ENCODE results near the gene ADAM33. TPM values are rescaled to one million over a fixed set of nuclear protein-coding genes. Genes with fewer than 3 reads are reported as not detected.

Gene ADAM33
- total RNA-seq, 2 donors from 2014 or later: 3.0 to 3.3 TPM

DNA sequence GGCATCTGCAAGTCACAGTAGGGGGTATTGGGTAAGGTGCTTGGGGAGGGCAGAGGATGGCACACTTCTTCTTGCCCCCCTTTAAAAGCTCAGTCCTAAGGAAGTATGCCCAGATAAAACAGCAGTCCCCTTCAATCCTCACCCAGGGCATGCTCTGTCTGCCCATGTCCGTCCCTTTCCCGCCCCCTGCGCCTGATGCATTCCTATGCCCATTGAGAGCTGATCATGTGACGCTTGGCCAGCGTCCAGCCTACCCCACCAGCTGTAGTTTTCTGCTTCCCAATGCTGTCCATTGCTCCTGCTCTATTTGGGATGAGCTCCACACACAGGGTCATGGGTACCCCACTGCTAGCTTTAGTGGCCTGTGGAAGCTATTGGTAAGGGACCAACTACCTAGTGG is 22.3 kb upstream of the ADAM33 start:
- no peak for DNase-seq
- Histone ChIP-seq H3K27me3 (ENCODE audit: control insufficient read depth, insufficient read depth, low read length, poor library complexity, severe bottlenecking) (no peaks in the 10 kb centered on the region), H3K36me3 (ENCODE audit: control insufficient read depth, insufficient read depth, low read length) (no peaks in the 10 kb centered on the region), H3K27ac (ENCODE audit: low read depth, low read length) (no peak overlapping the region), H3K4me3 (ENCODE audit: low read length) (no peak overlapping the region), H3K9ac (ENCODE audit: extremely low read depth, low read length, poor library complexity, severe bottlenecking) (no peak overlapping the region), H3K9me3 (ENCODE audit: control insufficient read depth, low read length) (no peaks in the 10 kb centered on the region), H3K4me1 (ENCODE audit: control insufficient read depth, insufficient read depth, low read length) (no peaks in the 10 kb centered on the region)
- Mint-ChIP-seq H3K27ac (no peak overlapping the region), H3K36me3 (ENCODE audit: low read depth) (no peaks in the 10 kb centered on the region), H3K9me3 (no peaks in the 10 kb centered on the region), H3K4me3 (no peak overlapping the region), H3K4me1 (no peaks in the 10 kb centered on the region), H3K27me3 (ENCODE audit: insufficient read depth) (peaks cover 2% of the 10 kb centered on the region)
- WGBS, 2 experiments (ENCODE audit: insufficient coverage in 1 of 2, insufficient read length in 1 of 2): 82 to 89% methylated on average over 3 to 5 of the region's 5 CpGs
- TF ChIP-seq CTCF (conservative IDR thresholded peaks at IDR 0.05): no peak

DNA sequence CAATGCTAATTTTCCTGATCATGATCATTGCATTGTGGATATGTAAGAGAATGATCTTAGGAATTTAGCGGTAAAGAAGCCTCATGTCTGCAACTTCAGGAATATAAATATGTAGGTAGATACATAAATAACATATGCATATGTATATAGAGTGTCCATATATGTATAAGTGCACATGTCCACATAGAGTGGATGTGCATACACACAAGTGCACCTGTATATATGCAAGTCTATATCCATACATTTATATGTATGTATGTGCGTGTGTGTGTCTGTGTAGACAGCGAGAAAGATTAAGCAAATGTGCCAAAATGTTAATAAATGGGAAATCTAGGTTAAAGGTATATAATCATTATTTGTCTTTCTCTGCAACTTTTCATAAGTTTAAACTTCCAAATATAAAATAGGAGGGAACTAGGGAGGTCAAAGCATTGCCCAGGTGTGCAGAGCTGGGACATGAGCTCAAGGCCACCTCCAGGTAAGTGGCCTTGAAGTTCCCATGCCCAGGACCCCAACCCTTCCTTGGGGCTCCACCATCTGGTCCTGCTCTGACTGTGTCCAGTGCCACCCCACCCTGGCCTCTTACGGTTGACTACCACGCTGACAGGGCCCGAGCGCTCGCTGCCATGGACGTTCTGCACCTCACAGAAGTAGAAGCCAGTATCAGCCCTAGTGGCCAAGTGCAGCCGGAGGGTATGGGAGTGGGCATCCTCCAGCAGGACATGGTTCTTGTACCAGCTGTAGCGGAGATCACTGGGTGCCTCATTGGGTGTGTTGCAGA is 21.0 kb upstream of the ADAM33 start:
- H3K9me3 ChIP-seq (ENCODE audit: control insufficient read depth, low read length): no peaks in the 10 kb centered on the region
- Mint-ChIP-seq H3K27me3 (ENCODE audit: insufficient read depth) (peaks cover 2% of the 10 kb centered on the region), H3K4me3 (no peak overlapping the region), H3K9me3 (no peaks in the 10 kb centered on the region), H3K36me3 (ENCODE audit: low read depth) (no peaks in the 10 kb centered on the region), H3K4me1 (no peaks in the 10 kb centered on the region), H3K27ac (no peak overlapping the region)
- 94 to 96% methylated on average over 8 to 9 of the region's 11 CpGs for WGBS, 2 experiments (ENCODE audit: insufficient coverage in 1 of 2, insufficient read length in 1 of 2)
- no peak for TF ChIP-seq CTCF (conservative IDR thresholded peaks at IDR 0.05)
- no peaks in the 10 kb centered on the region for H3K36me3 ChIP-seq (ENCODE audit: control insufficient read depth, insufficient read depth, low read length)
- DNase-seq: no peak
- no peaks in the 10 kb centered on the region for H3K27me3 ChIP-seq (ENCODE audit: control insufficient read depth, insufficient read depth, low read length, poor library complexity, severe bottlenecking)
- H3K27ac ChIP-seq (ENCODE audit: low read depth, low read length): no peak overlapping the region
- H3K4me3 ChIP-seq (ENCODE audit: low read length): no peak overlapping the region
- H3K9ac ChIP-seq (ENCODE audit: extremely low read depth, low read length, poor library complexity, severe bottlenecking): no peak overlapping the region
- H3K4me1 ChIP-seq (ENCODE audit: control insufficient read depth, insufficient read depth, low read length): no peaks in the 10 kb centered on the region

- no peak overlapping the region for H3K27ac Mint-ChIP-seq
Measured at GRCh38 chr20:3701061-3701998, 19.5 kb upstream of the ADAM33 start.

More at GRCh38 chr20:3701061-3701998, 19.5 kb upstream of the ADAM33 start:
- no peak for DNase-seq
- peaks cover 2% of the 10 kb centered on the region for H3K27me3 Mint-ChIP-seq (ENCODE audit: insufficient read depth)
- no peak overlapping the region for H3K4me3 Mint-ChIP-seq
- Histone ChIP-seq H3K4me1 (ENCODE audit: control insufficient read depth, insufficient read depth, low read length) (no peaks in the 10 kb centered on the region), H3K36me3 (ENCODE audit: control insufficient read depth, insufficient read depth, low read length) (no peaks in the 10 kb centered on the region), H3K9me3 (ENCODE audit: control insufficient read depth, low read length) (no peaks in the 10 kb centered on the region), H3K4me3 (ENCODE audit: low read length) (no peak overlapping the region), H3K27ac (ENCODE audit: low read depth, low read length) (no peak overlapping the region), H3K9ac (ENCODE audit: extremely low read depth, low read length, poor library complexity, severe bottlenecking) (no peak overlapping the region), H3K27me3 (ENCODE audit: control insufficient read depth, insufficient read depth, low read length, poor library complexity, severe bottlenecking) (no peaks in the 10 kb centered on the region)
- no peaks in the 10 kb centered on the region for H3K36me3 Mint-ChIP-seq (ENCODE audit: low read depth)
- peaks cover under 1% of the 10 kb centered on the region for H3K9me3 Mint-ChIP-seq
- H3K4me1 Mint-ChIP-seq: no peaks in the 10 kb centered on the region
- WGBS, 2 experiments (ENCODE audit: insufficient coverage in 1 of 2, insufficient read length in 1 of 2): 90% methylated on average over 13 of the region's 13 CpGs
- no peak for TF ChIP-seq CTCF (conservative IDR thresholded peaks at IDR 0.05)
